Spleen (tissue), 7 donors: ENCODE measurements around the gene DPP9.

Source experiments
- POLR2A ChIP-seq, 3 donors: fragments of 450-650 bp; IDR thresholded peaks; one replicate each; pipeline ENCODE4 v1.5.1; 2017; ENCODE audit warnings: antibody characterized with exemption in 3 of 3, mild to moderate bottlenecking in 1 of 3
- POLR2AphosphoS5 ChIP-seq, 3 donors: sonication (generic); formaldehyde crosslinking; IDR thresholded peaks; one replicate each; pipeline ENCODE4 v1.5.1; 2017; ENCODE audit warnings: antibody characterized with exemption in 3 of 3
- TF ChIP-seq, protein P1 (sequence below), 11 experiments: fragments of 200-600 bp in 7 of 11; fragments of 450-650 bp in 4 of 11; sonication (generic) in 4 of 11; IDR thresholded peaks in 8 of 11; conservative IDR thresholded peaks in 3 of 11; 1 replicate in 7 of 11; 2 replicates in 4 of 11; pipeline versions ENCODE4 v1.4.0 to v1.8.0; 2016 to 2021; ENCODE audit warnings: antibody characterized with exemption in 11 of 11, inconsistent platforms in 4 of 11, mild to moderate bottlenecking in 1 of 11
- donor health status: DM: no; HTN: no; CAD: no; lungs with moderate emphysema.
- donor health status: DM: no; HTN: no; CAD: no.
- donor health status: DM: no; HTN: no; CAD: no.

DNA sequence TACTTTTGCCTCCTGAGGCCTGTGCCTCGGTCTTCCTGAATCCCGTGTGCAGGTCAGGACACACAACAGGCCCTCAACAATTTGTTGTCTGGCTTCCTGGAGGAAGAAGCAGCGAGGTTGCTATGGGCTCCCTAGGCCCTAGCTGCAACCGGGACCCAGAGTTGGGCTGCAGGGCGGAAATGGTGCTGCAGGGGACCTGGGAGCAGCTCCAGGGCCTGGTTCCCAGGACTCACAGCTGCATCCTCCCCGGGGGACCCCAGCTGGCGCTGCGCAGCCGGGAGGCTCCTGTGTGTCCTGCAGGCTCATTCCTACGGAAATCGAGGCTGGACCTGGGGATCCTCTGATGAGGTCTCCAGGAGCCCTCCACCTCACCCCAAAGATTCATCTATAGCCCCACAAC lies 85.3 kb downstream of the DPP9 start:
- TF ChIP-seq POLR2AphosphoS5 (IDR thresholded peaks at IDR 0.05) (peak in 2 of 3 donors; percentile 31 to 71), POLR2A (IDR thresholded peaks at IDR 0.05) (no peak)
- TF ChIP-seq, protein P1, sequence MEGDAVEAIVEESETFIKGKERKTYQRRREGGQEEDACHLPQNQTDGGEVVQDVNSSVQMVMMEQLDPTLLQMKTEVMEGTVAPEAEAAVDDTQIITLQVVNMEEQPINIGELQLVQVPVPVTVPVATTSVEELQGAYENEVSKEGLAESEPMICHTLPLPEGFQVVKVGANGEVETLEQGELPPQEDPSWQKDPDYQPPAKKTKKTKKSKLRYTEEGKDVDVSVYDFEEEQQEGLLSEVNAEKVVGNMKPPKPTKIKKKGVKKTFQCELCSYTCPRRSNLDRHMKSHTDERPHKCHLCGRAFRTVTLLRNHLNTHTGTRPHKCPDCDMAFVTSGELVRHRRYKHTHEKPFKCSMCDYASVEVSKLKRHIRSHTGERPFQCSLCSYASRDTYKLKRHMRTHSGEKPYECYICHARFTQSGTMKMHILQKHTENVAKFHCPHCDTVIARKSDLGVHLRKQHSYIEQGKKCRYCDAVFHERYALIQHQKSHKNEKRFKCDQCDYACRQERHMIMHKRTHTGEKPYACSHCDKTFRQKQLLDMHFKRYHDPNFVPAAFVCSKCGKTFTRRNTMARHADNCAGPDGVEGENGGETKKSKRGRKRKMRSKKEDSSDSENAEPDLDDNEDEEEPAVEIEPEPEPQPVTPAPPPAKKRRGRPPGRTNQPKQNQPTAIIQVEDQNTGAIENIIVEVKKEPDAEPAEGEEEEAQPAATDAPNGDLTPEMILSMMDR (IDR thresholded peaks at IDR 0.05 in 8 of 11, conservative IDR thresholded peaks at IDR 0.05 in 3 of 11), result no peak
